ENCODE results near the gene ARHGAP26. TPM values are rescaled to one million over a fixed set of nuclear protein-coding genes. Genes with fewer than 3 reads are reported as not detected.

The ARHGAP26 gene
- total and polyA plus RNA-seq, 2 of the 4 experiments (the other 2 are of a cell fraction) = 0.54 to 0.56 TPM

DNA sequence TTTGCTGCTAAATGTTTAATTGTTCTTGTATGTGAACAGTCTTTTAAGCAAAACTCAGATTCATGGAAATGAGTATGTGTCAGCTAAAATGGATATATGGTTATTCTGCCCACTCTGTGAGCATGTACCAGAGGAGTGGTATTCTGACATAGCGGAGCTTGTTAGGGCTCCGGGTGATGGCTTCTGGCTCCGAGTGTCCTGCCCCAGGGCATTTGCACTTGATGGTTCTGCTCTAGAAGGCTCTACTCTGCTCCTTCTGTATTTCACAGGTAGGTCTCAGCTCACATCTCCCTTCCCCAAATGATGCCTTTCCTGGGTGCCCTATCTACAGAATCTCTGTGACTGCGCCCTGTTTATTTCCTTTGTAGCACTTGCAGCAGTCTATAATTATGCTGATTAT is 113.3 kb downstream of the ARHGAP26 start:
- TF ChIP-seq FOS (IDR thresholded peaks at IDR 0.05; ENCODE audit: low read depth, low read length) (no peak), MAZ (IDR thresholded peaks at IDR 0.05; ENCODE audit: borderline replicate concordance, low read depth, low read length) (no peak), MXI1 (IDR thresholded peaks at IDR 0.05; ENCODE audit: borderline replicate concordance, low read depth, low read length) (no peak), BHLHE40 (IDR thresholded peaks at IDR 0.05; ENCODE audit: low read depth, low read length) (no peak), SMC3 (IDR thresholded peaks at IDR 0.05; ENCODE audit: low read depth, low read length) (no peak), RCOR1 (IDR thresholded peaks at IDR 0.05; ENCODE audit: insufficient replicate concordance, low read length) (no peak), NFE2L2 (IDR thresholded peaks at IDR 0.05; ENCODE audit: low read depth, low read length) (no peak), CHD1 (IDR thresholded peaks at IDR 0.05; ENCODE audit: low read depth, low read length) (no peak), RFX5 (IDR thresholded peaks at IDR 0.05; ENCODE audit: low read depth, low read length) (no peak), POLR2A (IDR thresholded peaks at IDR 0.05; ENCODE audit: low read depth, low read length) (no peak), MAFK (IDR thresholded peaks at IDR 0.05; ENCODE audit: low read depth, low read length) (no peak), RAD21 (IDR thresholded peaks at IDR 0.05; ENCODE audit: low read length) (no peak), CEBPB (IDR thresholded peaks at IDR 0.05; ENCODE audit: low read depth, low read length) (no peak)
- TF ChIP-seq, protein P1, sequence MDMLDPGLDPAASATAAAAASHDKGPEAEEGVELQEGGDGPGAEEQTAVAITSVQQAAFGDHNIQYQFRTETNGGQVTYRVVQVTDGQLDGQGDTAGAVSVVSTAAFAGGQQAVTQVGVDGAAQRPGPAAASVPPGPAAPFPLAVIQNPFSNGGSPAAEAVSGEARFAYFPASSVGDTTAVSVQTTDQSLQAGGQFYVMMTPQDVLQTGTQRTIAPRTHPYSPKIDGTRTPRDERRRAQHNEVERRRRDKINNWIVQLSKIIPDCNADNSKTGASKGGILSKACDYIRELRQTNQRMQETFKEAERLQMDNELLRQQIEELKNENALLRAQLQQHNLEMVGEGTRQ (IDR thresholded peaks at IDR 0.05; ENCODE audit: low read depth, low read length) = no peak
- TF ChIP-seq, protein P2, sequence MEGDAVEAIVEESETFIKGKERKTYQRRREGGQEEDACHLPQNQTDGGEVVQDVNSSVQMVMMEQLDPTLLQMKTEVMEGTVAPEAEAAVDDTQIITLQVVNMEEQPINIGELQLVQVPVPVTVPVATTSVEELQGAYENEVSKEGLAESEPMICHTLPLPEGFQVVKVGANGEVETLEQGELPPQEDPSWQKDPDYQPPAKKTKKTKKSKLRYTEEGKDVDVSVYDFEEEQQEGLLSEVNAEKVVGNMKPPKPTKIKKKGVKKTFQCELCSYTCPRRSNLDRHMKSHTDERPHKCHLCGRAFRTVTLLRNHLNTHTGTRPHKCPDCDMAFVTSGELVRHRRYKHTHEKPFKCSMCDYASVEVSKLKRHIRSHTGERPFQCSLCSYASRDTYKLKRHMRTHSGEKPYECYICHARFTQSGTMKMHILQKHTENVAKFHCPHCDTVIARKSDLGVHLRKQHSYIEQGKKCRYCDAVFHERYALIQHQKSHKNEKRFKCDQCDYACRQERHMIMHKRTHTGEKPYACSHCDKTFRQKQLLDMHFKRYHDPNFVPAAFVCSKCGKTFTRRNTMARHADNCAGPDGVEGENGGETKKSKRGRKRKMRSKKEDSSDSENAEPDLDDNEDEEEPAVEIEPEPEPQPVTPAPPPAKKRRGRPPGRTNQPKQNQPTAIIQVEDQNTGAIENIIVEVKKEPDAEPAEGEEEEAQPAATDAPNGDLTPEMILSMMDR (conservative IDR thresholded peaks at IDR 0.05; ENCODE audit: low read depth, low read length) = no peak
- TF ChIP-seq, protein P3, sequence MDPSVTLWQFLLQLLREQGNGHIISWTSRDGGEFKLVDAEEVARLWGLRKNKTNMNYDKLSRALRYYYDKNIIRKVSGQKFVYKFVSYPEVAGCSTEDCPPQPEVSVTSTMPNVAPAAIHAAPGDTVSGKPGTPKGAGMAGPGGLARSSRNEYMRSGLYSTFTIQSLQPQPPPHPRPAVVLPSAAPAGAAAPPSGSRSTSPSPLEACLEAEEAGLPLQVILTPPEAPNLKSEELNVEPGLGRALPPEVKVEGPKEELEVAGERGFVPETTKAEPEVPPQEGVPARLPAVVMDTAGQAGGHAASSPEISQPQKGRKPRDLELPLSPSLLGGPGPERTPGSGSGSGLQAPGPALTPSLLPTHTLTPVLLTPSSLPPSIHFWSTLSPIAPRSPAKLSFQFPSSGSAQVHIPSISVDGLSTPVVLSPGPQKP (IDR thresholded peaks at IDR 0.05; ENCODE audit: borderline replicate concordance, low read depth, low read length) = no peak
- H3K56ac ChIP-seq (ENCODE audit: extremely low read depth, insufficient read depth, low read length) = no peak overlapping the region
- no peak overlapping the region for H3K4me2 ChIP-seq (ENCODE audit: low read depth, low read length)
- H4K20me1 ChIP-seq (ENCODE audit: insufficient read depth, low read length) = no peaks in the 10 kb centered on the region
- no peak overlapping the region for H2BK20ac ChIP-seq (ENCODE audit: low read depth, low read length)
- no peak overlapping the region for H2AK5ac ChIP-seq (ENCODE audit: low read depth, low read length)
- dilution Hi-C loops (cut with HindIII; ENCODE audit: low sequenced_read_pairs, unreplicated experiment) = loop anchor here (25.0 kb wide), 1 partner anchor 171 kb away; no protein-coding TSS in a partner anchor
- H4K5ac ChIP-seq (ENCODE audit: low read depth, low read length) = no peak overlapping the region
- no CpG with 5 or more reads among the region's 4 CpGs for WGBS, 2 experiments (ENCODE audit: extremely low coverage in 2 of 2, insufficient read length in 1 of 2)
- H2AK9ac ChIP-seq (replicated peaks; ENCODE audit: low read depth, low read length, poor library complexity) = no peak overlapping the region
- intact Hi-C loops (cut with micrococcal nuclease) = loop anchor here (5.0 kb wide), 1 partner anchor 271 kb away; no protein-coding TSS in a partner anchor
- no peak overlapping the region; the same call in 1 of the 2 replicates for H3K23ac ChIP-seq (ENCODE audit: low read depth, low read length)
- H3K27me3 ChIP-seq (ENCODE audit: control insufficient read depth, insufficient read depth, low read length) = no peaks in the 10 kb centered on the region; the same call in 1 of the 2 replicates
- H3K4me3 ChIP-seq (ENCODE audit: insufficient read depth, low read depth, low read length) = no peak overlapping the region
- H3K36me3 ChIP-seq (ENCODE audit: control insufficient read depth, insufficient read depth, low read length) = no peaks in the 10 kb centered on the region
- H3K9ac ChIP-seq (ENCODE audit: low read depth, low read length) = no peak overlapping the region
- H3K14ac ChIP-seq (replicated peaks; ENCODE audit: low read depth, low read length) = no peak overlapping the region
- DNase-seq = no peak
- CTCF ChIA-PET = interaction anchor here (0.9 to 4.8 kb wide), 4 partner anchors 39 to 228 kb away, joined by 3 to 33 read pairs (median 3); no protein-coding TSS in a partner anchor
- in situ Hi-C loops (cut with MboI; ENCODE audit: low sequenced_read_pairs) = no loop called here
- H2BK120ac ChIP-seq (ENCODE audit: low read depth, low read length) = no peak overlapping the region
- H4K91ac ChIP-seq (ENCODE audit: insufficient read depth, low read depth, low read length) = no peak overlapping the region
- H3K18ac ChIP-seq (ENCODE audit: low read depth, low read length) = no peak overlapping the region
- no peaks in the 10 kb centered on the region for H3K79me1 ChIP-seq (ENCODE audit: low read depth in 1 of 2, low read length in 2 of 2)
- no peak overlapping the region for H4K8ac ChIP-seq (ENCODE audit: low read depth in 2 of 2, low read length in 2 of 2)
- no peaks in the 10 kb centered on the region; the same call in 1 of the 2 replicates for H3K9me1 ChIP-seq (ENCODE audit: insufficient read depth, low read length)
- no peak for ATAC-seq (ENCODE audit: low read depth)
- POLR2A ChIA-PET (ENCODE audit: unreplicated experiment) = no interaction called here
- BruUV-seq (replicated peaks) = no TSS peak
- H3K9me3 ChIP-seq (ENCODE audit: control insufficient read depth, insufficient read depth, low read length) = no peaks in the 10 kb centered on the region
- H3K27ac ChIP-seq (ENCODE audit: insufficient read depth, low read length) = no peak overlapping the region
- peaks cover 5% of the 10 kb centered on the region for H3K4me1 ChIP-seq (ENCODE audit: control insufficient read depth, insufficient read depth, low read length)
- H2BK15ac ChIP-seq (ENCODE audit: low read depth, low read length) = no peak overlapping the region
- no peak overlapping the region for H2AFZ ChIP-seq (replicated peaks; ENCODE audit: low read length, poor library complexity)
- H3K4ac ChIP-seq (ENCODE audit: low read depth, low read length) = no peak overlapping the region
- no peak overlapping the region for H2BK5ac ChIP-seq (ENCODE audit: low read depth, low read length, poor library complexity, severe bottlenecking)
